HTERT RPE-1 (cell line): ENCODE data around the gene PSIP1.
"Not testable (repeated sequence)": the region's sequence is repeated elsewhere in the genome, so short reads cannot be mapped to it uniquely, and the experiment has no call there.

ENCODE experiments used
- in situ Hi-C: fragments of 300-500 bp; cut with MboI; formaldehyde crosslinking; loops from 4 replicates; pipeline ENCODE4 v1.14.3; 2020; ENCODE audit warnings: low sequenced_read_pairs

PSIP1 gene

GRCh38 chr9:15505921-15506320, 4.8 kb downstream of the PSIP1 start:
- in situ Hi-C loops, result no loop called here

GRCh38 chr9:15501803-15502202, 9.0 kb downstream of the PSIP1 start:
- in situ Hi-C loops, result no loop called here

GRCh38 chr9:15501179-15501578, 9.6 kb downstream of the PSIP1 start:
- in situ Hi-C loops, result no loop called here

GRCh38 chr9:15499139-15499538, 11.6 kb downstream of the PSIP1 start:
- in situ Hi-C loops, result no loop called here

- in situ Hi-C loops, result no loop called here
These were observed 12.3 kb downstream of the PSIP1 start for GRCh38 chr9:15498246-15498995.

GRCh38 chr9:15492485-15493150, 18.2 kb downstream of the PSIP1 start:
- in situ Hi-C loops, result no loop called here

GRCh38 chr9:15491950-15492349, 18.8 kb downstream of the PSIP1 start:
- in situ Hi-C loops, result no loop called here

- in situ Hi-C loops, result no loop called here
These were observed 24.7 kb downstream of the PSIP1 start for GRCh38 chr9:15485836-15486666.

- in situ Hi-C loops, result no loop called here
These were observed 26.0 kb downstream of the PSIP1 start for GRCh38 chr9:15484802-15485201.

GRCh38 chr9:15482146-15482545, 28.6 kb downstream of the PSIP1 start:
- in situ Hi-C loops, result no loop called here

- in situ Hi-C loops, result no loop called here
These were observed 30.7 kb downstream of the PSIP1 start for GRCh38 chr9:15480028-15480427.

- in situ Hi-C loops, result no loop called here
These were observed 34.7 kb downstream of the PSIP1 start for GRCh38 chr9:15475923-15476536.

GRCh38 chr9:15469862-15470261, 40.9 kb downstream of the PSIP1 start:
- in situ Hi-C loops, result no loop called here

- in situ Hi-C loops, result no loop called here
These were observed 41.4 kb downstream of the PSIP1 start for GRCh38 chr9:15469406-15469805.

GRCh38 chr9:15468145-15468544, 42.6 kb downstream of the PSIP1 start:
- in situ Hi-C loops, result no loop called here

GRCh38 chr9:15461601-15462000, 49.2 kb downstream of the PSIP1 start:
- in situ Hi-C loops, result no loop called here

- in situ Hi-C loops, result no loop called here
These were observed 49.7 kb downstream of the PSIP1 start for GRCh38 chr9:15461056-15461455.

- in situ Hi-C loops, result no loop called here
These were observed 56.8 kb downstream of the PSIP1 start for GRCh38 chr9:15453956-15454355.

GRCh38 chr9:15444141-15444540, 66.6 kb downstream of the PSIP1 start:
- in situ Hi-C loops, result no loop called here

- in situ Hi-C loops, result not testable (repeated sequence)
These were observed 68.5 kb downstream of the PSIP1 start for GRCh38 chr9:15442264-15442663.

GRCh38 chr9:15441841-15442240, 68.9 kb downstream of the PSIP1 start:
- in situ Hi-C loops, result not testable (repeated sequence)
